Measurements from ENCODE around the gene PUSL1.

DNA sequence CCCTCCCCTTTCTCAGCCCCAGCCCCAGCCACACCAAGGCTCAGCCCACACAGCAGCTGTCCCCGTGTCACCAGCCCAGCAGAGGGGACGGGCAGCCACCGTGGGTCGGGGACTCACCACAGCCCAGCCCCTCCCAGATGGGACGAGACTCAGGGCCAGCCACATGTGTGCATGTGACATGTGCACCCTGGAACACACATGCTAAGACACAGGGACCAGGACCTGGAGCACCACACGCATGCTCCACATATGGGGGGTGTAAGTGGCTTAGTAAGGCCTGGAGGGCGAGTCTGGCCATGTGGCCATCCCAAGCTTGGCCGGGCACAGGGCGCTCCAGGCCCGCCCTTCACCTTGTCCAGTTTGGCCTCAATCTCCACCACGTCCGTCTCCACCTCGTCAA is 4.7 kb upstream of the PUSL1 start:
- TF ChIP-seq YY1 (IDR thresholded peaks at IDR 0.05; ENCODE audit: insufficient read depth, insufficient read length) (no peak), SUZ12 (IDR thresholded peaks at IDR 0.05; ENCODE audit: extremely low read depth, insufficient read depth, insufficient read length) (no peak)
